ENCODE measurements around the gene RYR2.
A peak's percentile ranks its signal among the peaks of the same experiment; 100 is the strongest.

RYR2 gene

DNA sequence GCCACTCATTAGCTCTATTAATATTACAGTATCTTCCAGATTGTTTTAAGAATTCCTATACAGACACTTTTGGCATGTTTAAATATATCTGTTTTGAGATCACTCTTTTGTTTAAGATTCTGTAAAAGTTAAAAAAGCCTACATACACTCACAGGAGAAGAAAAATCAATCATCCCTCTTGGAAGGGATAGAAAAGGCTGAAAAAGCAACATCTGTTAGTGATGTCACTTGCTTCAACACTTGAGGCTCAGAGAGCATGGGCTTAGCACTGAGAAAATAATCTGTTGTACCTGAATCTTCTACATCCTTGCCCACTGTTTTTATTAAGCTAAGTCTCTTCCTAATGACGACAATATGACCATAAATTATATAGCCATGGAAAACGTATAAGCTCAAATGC is 721.8 kb downstream of the RYR2 start:
- Histone ChIP-seq H3K4ac (ENCODE audit: low read depth, low read length) (no peak overlapping the region), H3K9ac (ENCODE audit: low read length) (no peak overlapping the region), H2BK5ac (ENCODE audit: low read depth, low read length, poor library complexity) (no peak overlapping the region), H3K4me2 (ENCODE audit: low read length) (no peak overlapping the region), H4K12ac (ENCODE audit: low read depth, low read length) (no peak overlapping the region), H3K79me2 (ENCODE audit: control insufficient read depth, insufficient read depth, low read length, poor library complexity) (no peaks in the 10 kb centered on the region), H3K18ac (ENCODE audit: low read length) (no peak overlapping the region), H3K4me3 (ENCODE audit: low read depth, low read length) (no peak overlapping the region), H3K9me3 (ENCODE audit: insufficient read depth, low read depth, low read length) (no peaks in the 10 kb centered on the region), H3K36me3 (ENCODE audit: control insufficient read depth in 1 of 2, insufficient read depth in 2 of 2, low read length in 2 of 2) (no peaks in the 10 kb centered on the region), H3K27ac (ENCODE audit: low read depth, low read length) (no peak overlapping the region), H3K23ac (ENCODE audit: low read length) (no peak overlapping the region), H3K4me1 (ENCODE audit: control insufficient read depth in 1 of 2, insufficient read depth in 2 of 2, low read length in 2 of 2) (no peaks in the 10 kb centered on the region), H3K27me3 (ENCODE audit: insufficient read depth, low read length) (no peaks in the 10 kb centered on the region), H3K14ac (ENCODE audit: low read length) (no peak overlapping the region), H2BK120ac (ENCODE audit: insufficient read depth, low read length, poor library complexity) (no peak overlapping the region), H4K8ac (ENCODE audit: low read depth, low read length) (no peak overlapping the region), H3K79me1 (ENCODE audit: low read length) (no peaks in the 10 kb centered on the region), H2BK12ac (ENCODE audit: low read length) (no peak overlapping the region), H2AFZ (ENCODE audit: insufficient read depth, low read length, poor library complexity) (no peak overlapping the region), H2AK5ac (ENCODE audit: low read length) (no peak overlapping the region), H4K91ac (ENCODE audit: low read depth, low read length) (no peak overlapping the region)
- WGBS (ENCODE audit: extremely low coverage, insufficient coverage, insufficient read length), result no CpG with 5 or more reads among the region's 2 CpGs
- no peak for DNase-seq

DNA sequence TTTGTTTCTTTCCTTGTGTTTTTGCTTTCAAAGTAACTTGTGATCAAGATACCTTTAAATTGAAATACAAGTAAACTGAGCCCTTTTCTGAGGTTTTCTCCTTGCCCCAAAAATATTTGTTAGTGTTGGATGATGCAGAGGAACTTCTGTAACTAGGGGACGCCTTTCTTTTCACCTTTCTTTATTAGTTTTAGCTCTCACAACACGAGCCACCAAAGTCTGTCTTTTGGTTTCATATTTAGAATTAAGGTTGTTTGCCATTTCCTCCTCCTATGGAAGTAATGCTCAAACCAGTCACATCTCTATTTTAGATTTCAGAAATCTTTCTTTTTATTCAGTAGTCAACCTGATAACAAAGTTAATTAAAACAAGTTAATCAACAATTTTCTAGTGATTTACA is 727.9 kb downstream of the RYR2 start:
- H3K79me2 ChIP-seq (ENCODE audit: control insufficient read depth, insufficient read depth, low read length, poor library complexity), result no peaks in the 10 kb centered on the region
- no CpG with 5 or more reads among the region's 2 CpGs for WGBS (ENCODE audit: extremely low coverage, insufficient coverage, insufficient read length)

GRCh38 chr1:237772009-237772408 is 730.0 kb downstream of the RYR2 start:
- no peak overlapping the region for H2AFZ ChIP-seq (ENCODE audit: insufficient read depth, low read length, poor library complexity)
- no peaks in the 10 kb centered on the region for H3K9me3 ChIP-seq (ENCODE audit: insufficient read depth, low read depth, low read length)
- H3K4me3 ChIP-seq (ENCODE audit: low read depth, low read length), result no peak overlapping the region
- no peak overlapping the region for H3K9ac ChIP-seq (ENCODE audit: low read length)
- WGBS (ENCODE audit: extremely low coverage, insufficient coverage, insufficient read length), result no CpG with 5 or more reads among the region's 3 CpGs
- no peak overlapping the region for H3K23ac ChIP-seq (ENCODE audit: low read length)
- H4K12ac ChIP-seq (ENCODE audit: low read depth, low read length), result no peak overlapping the region
- peak; percentile 7 to 54 for DNase-seq
- no peaks in the 10 kb centered on the region for H3K36me3 ChIP-seq (ENCODE audit: control insufficient read depth in 1 of 2, insufficient read depth in 2 of 2, low read length in 2 of 2)
- no peak overlapping the region for H2BK12ac ChIP-seq (ENCODE audit: low read length)
- H2BK120ac ChIP-seq (ENCODE audit: insufficient read depth, low read length, poor library complexity), result no peak overlapping the region
- no peak overlapping the region for H3K4me2 ChIP-seq (ENCODE audit: low read length)
- H2AK5ac ChIP-seq (ENCODE audit: low read length), result no peak overlapping the region
- no peak overlapping the region for H3K4ac ChIP-seq (ENCODE audit: low read depth, low read length)
- H3K27me3 ChIP-seq (ENCODE audit: insufficient read depth, low read length), result no peaks in the 10 kb centered on the region
- no peak overlapping the region for H3K18ac ChIP-seq (ENCODE audit: low read length)
- no peaks in the 10 kb centered on the region for H3K79me1 ChIP-seq (ENCODE audit: low read length)
- no peaks in the 10 kb centered on the region for H3K4me1 ChIP-seq (ENCODE audit: control insufficient read depth in 1 of 2, insufficient read depth in 2 of 2, low read length in 2 of 2)
- no peak overlapping the region for H4K91ac ChIP-seq (ENCODE audit: low read depth, low read length)
- no peaks in the 10 kb centered on the region for H3K79me2 ChIP-seq (ENCODE audit: control insufficient read depth, insufficient read depth, low read length, poor library complexity)
- no peak overlapping the region for H2BK5ac ChIP-seq (ENCODE audit: low read depth, low read length, poor library complexity)
- no peak overlapping the region for H4K8ac ChIP-seq (ENCODE audit: low read depth, low read length)
- H3K14ac ChIP-seq (ENCODE audit: low read length), result no peak overlapping the region
- H3K27ac ChIP-seq (ENCODE audit: low read depth, low read length), result no peak overlapping the region

More for the DNA sequence above, 727.9 kb downstream of the RYR2 start:
- Histone ChIP-seq H3K18ac (ENCODE audit: low read length) (no peak overlapping the region), H3K9ac (ENCODE audit: low read length) (no peak overlapping the region), H3K23ac (ENCODE audit: low read length) (no peak overlapping the region), H3K79me1 (ENCODE audit: low read length) (no peaks in the 10 kb centered on the region), H3K9me3 (ENCODE audit: insufficient read depth, low read depth, low read length) (no peaks in the 10 kb centered on the region), H3K4me1 (ENCODE audit: control insufficient read depth in 1 of 2, insufficient read depth in 2 of 2, low read length in 2 of 2) (no peaks in the 10 kb centered on the region), H4K12ac (ENCODE audit: low read depth, low read length) (no peak overlapping the region), H3K36me3 (ENCODE audit: control insufficient read depth in 1 of 2, insufficient read depth in 2 of 2, low read length in 2 of 2) (no peaks in the 10 kb centered on the region), H2AK5ac (ENCODE audit: low read length) (no peak overlapping the region), H4K8ac (ENCODE audit: low read depth, low read length) (no peak overlapping the region), H2BK5ac (ENCODE audit: low read depth, low read length, poor library complexity) (no peak overlapping the region), H4K91ac (ENCODE audit: low read depth, low read length) (no peak overlapping the region), H3K27ac (ENCODE audit: low read depth, low read length) (no peak overlapping the region), H2BK12ac (ENCODE audit: low read length) (no peak overlapping the region), H3K4ac (ENCODE audit: low read depth, low read length) (no peak overlapping the region), H3K4me3 (ENCODE audit: low read depth, low read length) (no peak overlapping the region), H3K14ac (ENCODE audit: low read length) (no peak overlapping the region), H2BK120ac (ENCODE audit: insufficient read depth, low read length, poor library complexity) (no peak overlapping the region), H3K27me3 (ENCODE audit: insufficient read depth, low read length) (no peaks in the 10 kb centered on the region), H2AFZ (ENCODE audit: insufficient read depth, low read length, poor library complexity) (no peak overlapping the region), H3K4me2 (ENCODE audit: low read length) (no peak overlapping the region)
- no peak for DNase-seq

GRCh38 chr1:237774246-237774645 is 732.3 kb downstream of the RYR2 start:
- Histone ChIP-seq H4K91ac (ENCODE audit: low read depth, low read length) (no peak overlapping the region), H3K27ac (ENCODE audit: low read depth, low read length) (no peak overlapping the region), H3K9ac (ENCODE audit: low read length) (no peak overlapping the region), H3K4ac (ENCODE audit: low read depth, low read length) (no peak overlapping the region), H3K36me3 (ENCODE audit: control insufficient read depth in 1 of 2, insufficient read depth in 2 of 2, low read length in 2 of 2) (no peaks in the 10 kb centered on the region), H2AK5ac (ENCODE audit: low read length) (no peak overlapping the region), H3K14ac (ENCODE audit: low read length) (no peak overlapping the region), H3K4me3 (ENCODE audit: low read depth, low read length) (no peak overlapping the region), H3K79me2 (ENCODE audit: control insufficient read depth, insufficient read depth, low read length, poor library complexity) (no peaks in the 10 kb centered on the region), H3K4me1 (ENCODE audit: control insufficient read depth in 1 of 2, insufficient read depth in 2 of 2, low read length in 2 of 2) (no peaks in the 10 kb centered on the region), H3K18ac (ENCODE audit: low read length) (no peak overlapping the region), H3K79me1 (ENCODE audit: low read length) (no peaks in the 10 kb centered on the region), H3K23ac (ENCODE audit: low read length) (no peak overlapping the region), H4K12ac (ENCODE audit: low read depth, low read length) (no peak overlapping the region), H2BK120ac (ENCODE audit: insufficient read depth, low read length, poor library complexity) (no peak overlapping the region), H2BK12ac (ENCODE audit: low read length) (no peak overlapping the region), H2AFZ (ENCODE audit: insufficient read depth, low read length, poor library complexity) (no peak overlapping the region), H4K8ac (ENCODE audit: low read depth, low read length) (no peak overlapping the region), H3K9me3 (ENCODE audit: insufficient read depth, low read depth, low read length) (no peaks in the 10 kb centered on the region), H3K4me2 (ENCODE audit: low read length) (no peak overlapping the region), H2BK5ac (ENCODE audit: low read depth, low read length, poor library complexity) (no peak overlapping the region), H3K27me3 (ENCODE audit: insufficient read depth, low read length) (no peaks in the 10 kb centered on the region)
- no peak for DNase-seq
- no CpG with 5 or more reads among the region's 4 CpGs for WGBS (ENCODE audit: extremely low coverage, insufficient coverage, insufficient read length)
